DMS79 (cell line): ENCODE data around the gene MS4A8.
A peak's percentile ranks its signal among the peaks of the same experiment; 100 is the strongest.
"Not testable (repeated sequence)": the region's sequence is repeated elsewhere in the genome, so short reads cannot be mapped to it uniquely, and the experiment has no call there.

ENCODE experiments used
- DNase-seq: peaks from one replicate; lab custom pipeline; 2025; lab: John Stamatoyannopoulos, UW

The MS4A8 gene

DNA sequence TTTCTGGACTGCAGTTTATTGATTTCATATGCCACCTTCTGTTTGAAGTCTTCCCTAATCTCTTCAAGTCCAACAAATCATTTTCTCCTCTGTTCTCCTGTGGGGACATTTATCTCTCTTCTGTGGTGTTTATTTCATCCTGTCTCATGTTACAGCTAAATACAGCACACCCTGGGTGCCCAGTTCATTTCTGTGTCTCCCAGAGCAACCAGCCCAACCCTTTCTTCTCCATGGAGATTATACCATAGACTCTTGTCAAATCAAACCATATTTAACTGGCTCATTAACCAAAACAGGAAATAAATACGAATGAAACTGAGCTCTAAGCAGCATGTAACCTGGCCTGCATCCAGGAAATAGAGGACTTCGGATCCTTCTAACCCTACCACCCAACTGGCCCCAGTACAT is at the start of gene MS4A8:
Gene MS4A8, plus strand, starts transcription at position 329 of the 408 bp plus-strand sequence. CDS start 1,249 bp downstream, outside the sequence.
- peak; percentile 13 for DNase-seq

DNA sequence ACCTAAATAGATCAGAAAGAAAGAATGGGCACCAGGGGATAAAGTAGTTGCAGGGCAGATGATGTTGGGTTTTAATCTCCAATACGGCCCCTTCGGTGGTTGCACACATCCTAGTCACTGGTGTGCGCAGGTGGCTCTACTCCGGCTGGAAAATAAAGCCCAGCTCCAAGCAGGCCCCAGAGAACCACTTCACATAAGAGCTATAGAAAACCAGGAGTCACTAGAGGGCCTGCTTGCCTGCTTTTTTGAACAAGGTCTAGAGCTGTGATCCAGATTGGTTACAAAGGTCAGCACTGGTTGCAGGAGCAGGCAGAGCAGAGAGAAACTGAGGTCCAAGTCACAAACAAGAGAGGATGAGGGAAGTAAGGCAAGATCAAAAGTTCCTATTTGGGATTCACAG is 41.5 kb upstream of the MS4A8 start:
- DNase-seq, result no peak

- no peak for DNase-seq
Measured at GRCh38 chr11:60658409-60658808, 41.0 kb upstream of the MS4A8 start.

DNA sequence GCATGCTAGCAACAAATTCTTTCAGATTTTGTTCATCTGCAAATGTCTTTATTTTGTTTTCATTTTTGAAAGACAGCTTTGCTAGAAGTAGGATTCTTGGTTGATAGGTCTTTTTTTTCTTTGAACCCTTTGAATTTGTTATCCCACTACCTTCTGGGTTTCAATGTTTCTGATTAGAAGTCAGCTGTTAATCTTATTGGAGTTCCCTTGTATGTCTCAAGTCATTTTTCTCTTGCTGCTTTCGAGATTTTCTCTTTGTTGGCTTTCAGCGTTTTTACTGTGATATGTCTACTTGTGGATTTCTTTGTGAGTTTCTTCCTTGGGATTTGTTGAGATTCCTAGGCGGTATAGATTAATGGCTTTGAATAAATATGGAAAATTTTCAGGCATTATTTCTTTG is 27.2 kb upstream of the MS4A8 start:
- DNase-seq, result no peak

DNA sequence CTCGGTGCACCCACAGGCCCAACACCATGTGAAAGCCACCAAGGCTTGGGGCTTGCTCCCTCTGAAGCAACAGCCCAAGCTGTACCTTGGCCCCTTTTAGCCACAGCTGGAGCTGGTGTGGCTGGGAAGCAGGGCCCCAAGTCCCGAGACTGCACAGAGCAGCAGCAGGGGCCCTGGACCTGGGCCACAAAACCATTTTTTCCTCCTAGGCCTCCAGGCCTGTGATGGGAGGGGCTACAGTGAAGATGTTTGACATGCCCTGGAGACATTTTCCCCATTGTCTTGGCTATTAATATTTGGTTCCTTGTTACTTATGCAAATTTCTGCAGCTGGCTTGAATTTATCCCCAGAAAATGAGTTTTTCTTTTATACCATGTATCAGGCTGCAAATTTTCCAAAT is 21.2 kb upstream of the MS4A8 start:
- not testable (repeated sequence) for DNase-seq

DNA sequence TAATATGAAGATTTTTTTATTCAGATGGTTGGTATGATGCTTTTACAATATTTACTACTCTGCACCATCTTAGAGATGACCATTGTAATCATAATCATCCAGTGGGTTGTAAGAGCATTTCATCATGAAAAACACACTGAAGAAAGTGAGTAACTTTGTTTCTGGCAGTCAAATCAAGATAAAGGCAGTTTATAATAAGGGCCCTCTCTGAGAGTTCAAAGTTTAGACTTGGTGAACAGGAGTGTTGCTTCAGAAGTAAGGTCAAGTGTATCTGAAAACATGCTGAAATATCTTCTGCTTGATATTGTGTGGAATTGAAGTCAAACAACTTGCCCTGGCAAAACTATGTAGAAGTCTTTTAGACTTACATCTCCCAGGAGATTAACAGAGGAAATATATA is 19.5 kb upstream of the MS4A8 start:
- DNase-seq, result no peak

- DNase-seq, result no peak
Measured at GRCh38 chr11:60680455-60681119, 18.8 kb upstream of the MS4A8 start.

DNA sequence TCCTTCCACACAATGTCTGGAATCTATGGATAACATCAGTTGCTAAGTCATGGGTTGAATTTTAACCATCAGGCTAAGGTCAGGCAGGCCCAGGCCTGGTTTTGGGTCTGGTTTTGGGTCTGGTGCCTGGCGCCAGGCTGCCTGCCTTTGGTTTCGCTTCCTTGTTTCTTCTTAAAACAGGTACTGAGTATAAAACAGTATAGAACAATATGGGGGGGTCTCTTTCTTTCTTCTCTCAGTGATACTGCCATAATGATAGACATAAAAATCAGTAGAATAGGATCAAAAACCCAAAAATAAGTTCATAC is 14.9 kb upstream of the MS4A8 start:
- DNase-seq, result not testable (repeated sequence)

GRCh38 chr11:60691661-60692060 is 7.8 kb upstream of the MS4A8 start:
- no peak for DNase-seq

GRCh38 chr11:60699936-60700335 is 524 bp downstream of the MS4A8 start:
- no peak for DNase-seq

GRCh38 chr11:60700689-60701468 is 1.5 kb downstream of the MS4A8 start:
- DNase-seq, result no peak

- no peak for DNase-seq
Measured at GRCh38 chr11:60701469-60701818, 2.0 kb downstream of the MS4A8 start.

GRCh38 chr11:60703374-60703773 is 4.0 kb downstream of the MS4A8 start:
- DNase-seq, result no peak

- DNase-seq, result no peak
Measured at GRCh38 chr11:60705895-60706294, 6.5 kb downstream of the MS4A8 start.

DNA sequence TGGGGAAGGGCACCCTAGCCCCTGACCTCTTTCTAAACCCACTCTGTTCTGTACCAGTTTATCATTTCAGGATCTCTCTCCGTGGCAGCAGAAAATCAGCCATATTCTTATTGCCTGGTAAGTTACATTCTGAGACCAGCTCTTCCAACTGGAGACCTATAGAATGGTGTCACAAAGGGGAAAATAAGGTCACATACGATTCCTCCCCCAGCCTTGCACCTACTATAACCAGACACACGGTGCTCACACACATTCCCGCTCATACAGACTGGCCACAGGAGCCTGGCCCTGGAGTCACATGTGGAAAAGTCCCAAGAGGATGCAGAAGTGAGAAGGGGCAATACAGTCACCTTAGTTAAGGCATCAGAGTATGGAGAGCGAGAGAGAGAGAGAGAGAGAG is 7.5 kb downstream of the MS4A8 start:
- no peak for DNase-seq

- DNase-seq, result no peak
Measured at GRCh38 chr11:60710482-60710881, 11.1 kb downstream of the MS4A8 start.

DNA sequence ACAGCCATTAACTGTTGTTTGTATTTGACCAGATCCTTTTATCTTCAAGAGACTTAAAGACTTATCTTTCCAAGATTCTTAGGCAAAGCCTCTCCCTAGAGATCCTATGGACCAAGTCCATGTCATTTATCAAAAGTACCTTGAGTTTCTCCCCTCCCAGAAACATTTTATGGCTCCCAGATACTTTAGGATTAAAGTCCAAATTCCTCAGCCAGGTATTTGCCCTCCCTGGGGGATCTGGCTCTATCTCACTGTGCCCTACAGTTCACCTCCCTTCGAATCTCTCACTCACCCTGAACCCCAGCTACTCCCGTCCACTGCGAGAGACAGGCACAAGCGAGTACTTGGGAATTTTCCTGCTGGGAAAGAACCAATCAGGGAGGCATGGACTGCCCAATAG is 11.9 kb downstream of the MS4A8 start:
- no peak for DNase-seq

DNA sequence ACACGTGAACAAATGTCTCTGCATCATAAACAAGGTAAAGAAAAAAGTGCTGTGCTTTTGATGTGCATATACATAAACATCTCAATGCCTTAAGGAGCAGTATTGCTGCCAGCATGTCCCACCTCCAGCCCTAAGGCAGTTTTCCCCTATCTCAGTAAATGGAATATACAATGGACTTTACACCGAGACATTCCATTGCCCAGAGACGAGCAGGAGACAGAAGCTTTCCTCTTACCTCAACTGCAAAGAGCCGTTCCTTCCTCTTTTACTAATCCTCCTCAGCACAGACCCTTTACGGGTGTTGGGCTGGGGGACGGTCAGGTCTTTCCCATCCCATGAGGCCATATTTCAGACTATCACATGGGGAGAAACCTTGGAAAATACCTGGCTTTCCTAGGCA is 14.0 kb downstream of the MS4A8 start:
- not testable (repeated sequence) for DNase-seq

DNA sequence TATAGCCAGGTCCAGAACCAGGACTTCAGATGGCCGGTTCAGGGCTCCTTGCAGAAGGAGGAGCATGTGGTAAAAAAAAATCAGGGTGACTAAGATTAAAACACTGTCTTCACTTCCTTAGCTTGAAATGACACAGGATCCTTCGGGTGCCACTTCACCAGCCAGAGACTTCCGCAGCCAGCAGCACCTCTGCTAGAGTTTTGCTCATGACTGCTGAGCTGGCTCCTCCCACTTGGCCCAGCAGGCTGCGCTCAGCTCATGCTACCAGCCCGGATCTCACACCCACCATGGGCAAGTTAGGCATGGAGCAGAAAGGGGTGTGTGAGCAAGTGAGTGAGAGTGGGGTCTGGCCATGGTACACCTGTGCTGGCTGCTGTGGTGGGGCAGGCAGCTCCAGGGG is 18.5 kb downstream of the MS4A8 start:
- no peak for DNase-seq

DNA sequence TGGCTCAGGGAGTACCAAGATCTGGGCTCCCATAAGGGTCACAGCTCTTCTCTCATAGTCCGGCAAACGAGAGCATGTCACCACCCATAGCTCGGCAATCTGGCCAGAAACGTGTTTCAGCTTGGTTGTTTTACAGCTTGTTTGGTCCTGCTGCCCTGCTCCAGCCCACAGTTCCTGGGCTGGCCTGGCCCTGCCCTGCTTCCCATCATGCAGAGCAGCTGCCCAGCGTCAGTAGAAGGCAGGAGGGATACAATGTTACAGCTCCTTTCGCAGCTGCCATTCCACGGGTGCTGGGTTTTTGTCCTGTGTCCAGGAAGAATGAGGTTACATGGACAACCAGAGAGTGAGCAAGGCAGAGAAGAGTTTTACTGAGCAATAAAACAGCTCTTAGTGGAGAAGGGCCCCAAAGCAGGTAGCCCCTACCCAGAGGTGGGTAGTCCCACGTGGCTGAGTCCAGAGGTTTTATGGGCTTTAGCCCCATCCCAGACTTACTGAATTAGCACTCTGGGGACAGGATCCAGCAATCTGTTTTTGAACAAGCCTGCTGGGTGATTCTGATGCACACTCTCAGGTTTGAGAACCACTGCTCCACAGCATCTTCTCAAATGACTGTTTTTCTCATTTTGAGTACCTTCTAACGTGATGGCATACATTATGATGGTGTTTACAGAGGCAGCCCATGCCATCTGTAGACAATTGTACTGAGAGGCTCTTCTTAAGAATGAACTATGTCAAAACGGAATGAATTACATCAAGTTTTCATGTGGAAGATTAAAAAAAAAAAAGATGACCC is 19.3 kb downstream of the MS4A8 start:
- DNase-seq, result no peak

DNA sequence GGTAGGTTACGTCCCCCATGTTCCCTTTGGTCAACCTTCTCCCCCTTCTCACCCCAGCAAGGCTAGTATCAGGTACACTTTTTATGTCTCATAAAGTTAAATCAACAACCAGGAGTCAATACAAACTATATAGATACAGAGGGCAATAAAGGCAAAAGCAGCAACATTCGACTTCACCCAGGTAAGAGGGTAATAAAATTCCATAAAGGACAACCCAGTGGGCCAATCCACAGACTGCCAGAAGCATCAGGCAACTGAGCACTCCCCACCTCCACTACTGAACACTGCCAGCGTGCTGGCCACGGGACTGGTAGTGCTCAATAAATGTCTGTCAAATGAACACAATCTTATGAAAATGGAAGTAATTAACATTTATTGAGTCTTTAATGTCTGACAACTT is 20.0 kb downstream of the MS4A8 start:
- no peak for DNase-seq

DNA sequence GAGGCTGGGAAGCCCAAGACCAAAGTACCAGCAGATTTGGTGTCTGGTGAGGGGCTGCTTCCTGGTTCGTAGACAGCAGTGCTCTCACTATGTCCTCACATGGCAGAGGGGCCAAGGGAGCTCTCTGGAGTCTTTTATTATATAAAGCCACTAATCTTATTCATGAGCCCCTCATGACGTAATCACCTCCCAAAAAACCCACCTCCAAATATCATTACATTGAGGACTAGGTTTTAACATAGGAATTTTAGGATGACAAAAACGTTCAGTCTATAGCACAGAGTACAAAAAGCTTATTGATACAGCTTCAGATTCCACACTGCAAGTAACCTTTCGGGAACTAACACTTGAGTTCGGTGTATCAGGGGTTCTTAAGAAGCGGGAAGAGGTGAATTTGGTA is 21.0 kb downstream of the MS4A8 start:
- DNase-seq, result no peak

DNA sequence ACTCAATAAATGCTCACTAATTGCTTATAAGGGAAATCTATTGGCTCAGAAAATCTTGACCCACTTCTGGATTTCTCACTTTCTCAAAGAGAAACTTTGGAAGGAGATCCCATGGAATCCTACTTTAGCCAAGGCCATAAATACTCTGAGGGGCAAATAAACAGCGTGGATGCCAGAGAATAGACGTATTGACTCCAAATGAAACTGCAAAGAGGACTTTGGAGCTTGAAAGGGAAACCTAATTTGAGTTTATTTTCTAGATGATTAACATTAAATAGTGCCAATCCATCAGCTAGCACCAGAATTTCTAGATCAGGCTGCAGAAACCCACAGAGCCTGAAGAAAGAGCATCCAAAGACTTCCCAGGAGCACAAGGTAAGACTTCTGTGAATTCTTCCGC is 25.0 kb downstream of the MS4A8 start, which contains the start of gene MS4A18:
Gene MS4A18, plus strand, starts transcription at position 301 of the 400 bp plus-strand sequence.
- no peak for DNase-seq
